HUDEP-2 (cell line): ENCODE results near the gene AGAP3.

Experiments used
- DNase-seq, 76 experiments: peaks; one replicate each; lab custom pipeline; 2025; ENCODE audit not compliant: unreplicated experiment in 76 of 76; lab: John Stamatoyannopoulos, UW

The AGAP3 gene

GRCh38 chr7:151071032-151071866 lies 15.0 kb upstream of the AGAP3 start:
- no peak for DNase-seq

GRCh38 chr7:151073990-151074389 lies 12.3 kb upstream of the AGAP3 start:
- no peak for DNase-seq

- no peak for DNase-seq
Observed at GRCh38 chr7:151074817-151075661, 11.2 kb upstream of the AGAP3 start.

GRCh38 chr7:151075662-151075971 lies 10.7 kb upstream of the AGAP3 start:
- DNase-seq, result no peak

GRCh38 chr7:151075978-151076426 lies 10.3 kb upstream of the AGAP3 start:
- DNase-seq, result no peak

- peak in 19 of 76 experiments; percentile 3 to 43 (median 18) for DNase-seq
Observed at GRCh38 chr7:151076863-151077704, 9.2 kb upstream of the AGAP3 start.

- DNase-seq, result no peak
Observed at GRCh38 chr7:151077705-151078232, 8.5 kb upstream of the AGAP3 start.

- no peak for DNase-seq
Observed at GRCh38 chr7:151078233-151079040, 7.8 kb upstream of the AGAP3 start.

GRCh38 chr7:151079199-151079910 lies 6.9 kb upstream of the AGAP3 start:
- DNase-seq, result no peak

- peak in 10 of 76 experiments; percentile 10 to 48 (median 24) for DNase-seq
Observed at GRCh38 chr7:151080067-151080521, 6.2 kb upstream of the AGAP3 start.

GRCh38 chr7:151080522-151081169 lies 5.6 kb upstream of the AGAP3 start, which contains the start of gene FASTK:
TSS of gene FASTK (minus strand) at chr7:151080809. CDS start at chr7:151080766, 43 bp downstream.
- peak in 72 of 76 experiments; percentile 36 to 89 (median 75) for DNase-seq

GRCh38 chr7:151081170-151082101 lies 4.8 kb upstream of the AGAP3 start:
- no peak for DNase-seq

GRCh38 chr7:151082141-151083070 lies 3.9 kb upstream of the AGAP3 start:
- DNase-seq, result no peak

GRCh38 chr7:151083071-151083823 lies 3.0 kb upstream of the AGAP3 start, which contains the start of gene TMUB1:
TSS of gene TMUB1 (minus strand) at chr7:151083493. CDS start at chr7:151082563, 930 bp downstream.
- peak in 51 of 76 experiments; percentile 4 to 72 (median 42) for DNase-seq

GRCh38 chr7:151083824-151084160 lies 2.5 kb upstream of the AGAP3 start:
- no peak for DNase-seq

- no peak for DNase-seq
Observed at GRCh38 chr7:151085329-151085690, 965 bp upstream of the AGAP3 start.
